Measurements from ENCODE around the gene CMA1. TPM values are rescaled to one million over a fixed set of nuclear protein-coding genes. Genes with fewer than 3 reads are reported as not detected.
"Not testable (repeated sequence)": the region's sequence is repeated elsewhere in the genome, so short reads cannot be mapped to it uniquely, and the experiment has no call there.

The CMA1 gene
- total and polyA plus RNA-seq, 4 donors: 0.81 TPM; not detected in 3

DNA sequence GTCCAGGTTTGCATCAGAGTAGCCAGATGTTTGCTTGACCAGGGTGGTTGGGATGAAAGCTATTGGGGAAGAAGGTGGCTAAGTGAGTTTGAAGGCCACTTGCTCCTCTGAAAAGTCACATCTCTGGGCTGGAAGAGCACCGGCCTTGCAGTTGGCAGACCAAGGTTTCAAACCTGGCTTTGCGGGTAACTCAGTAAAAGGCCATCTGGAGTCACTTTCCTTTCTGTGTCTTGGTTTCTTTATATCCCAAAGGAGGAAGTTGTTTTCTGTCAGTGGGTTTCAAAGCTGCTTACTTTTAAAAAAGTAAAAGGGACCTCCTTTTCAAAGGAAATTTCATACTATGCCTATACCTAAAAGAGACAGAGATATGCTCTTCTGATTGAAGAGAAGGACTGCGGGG is 26.2 kb upstream of the CMA1 start:
- TF ChIP-seq SP1 (IDR thresholded peaks at IDR 0.05) (no peak), RXRA (IDR thresholded peaks at IDR 0.05) (no peak), TAF1 (conservative IDR thresholded peaks at IDR 0.05) (no peak), NR2F2 (IDR thresholded peaks at IDR 0.05) (no peak), YY1 (IDR thresholded peaks at IDR 0.05) (no peak), GABPA (IDR thresholded peaks at IDR 0.05 in 1 of 2, conservative IDR thresholded peaks at IDR 0.05 in 1 of 2) (no peak), RAD21 (IDR thresholded peaks at IDR 0.05) (no peak), HNF4A (conservative IDR thresholded peaks at IDR 0.05) (no peak), HNF4G (IDR thresholded peaks at IDR 0.05) (no peak)
- TF ChIP-seq, protein P1, sequence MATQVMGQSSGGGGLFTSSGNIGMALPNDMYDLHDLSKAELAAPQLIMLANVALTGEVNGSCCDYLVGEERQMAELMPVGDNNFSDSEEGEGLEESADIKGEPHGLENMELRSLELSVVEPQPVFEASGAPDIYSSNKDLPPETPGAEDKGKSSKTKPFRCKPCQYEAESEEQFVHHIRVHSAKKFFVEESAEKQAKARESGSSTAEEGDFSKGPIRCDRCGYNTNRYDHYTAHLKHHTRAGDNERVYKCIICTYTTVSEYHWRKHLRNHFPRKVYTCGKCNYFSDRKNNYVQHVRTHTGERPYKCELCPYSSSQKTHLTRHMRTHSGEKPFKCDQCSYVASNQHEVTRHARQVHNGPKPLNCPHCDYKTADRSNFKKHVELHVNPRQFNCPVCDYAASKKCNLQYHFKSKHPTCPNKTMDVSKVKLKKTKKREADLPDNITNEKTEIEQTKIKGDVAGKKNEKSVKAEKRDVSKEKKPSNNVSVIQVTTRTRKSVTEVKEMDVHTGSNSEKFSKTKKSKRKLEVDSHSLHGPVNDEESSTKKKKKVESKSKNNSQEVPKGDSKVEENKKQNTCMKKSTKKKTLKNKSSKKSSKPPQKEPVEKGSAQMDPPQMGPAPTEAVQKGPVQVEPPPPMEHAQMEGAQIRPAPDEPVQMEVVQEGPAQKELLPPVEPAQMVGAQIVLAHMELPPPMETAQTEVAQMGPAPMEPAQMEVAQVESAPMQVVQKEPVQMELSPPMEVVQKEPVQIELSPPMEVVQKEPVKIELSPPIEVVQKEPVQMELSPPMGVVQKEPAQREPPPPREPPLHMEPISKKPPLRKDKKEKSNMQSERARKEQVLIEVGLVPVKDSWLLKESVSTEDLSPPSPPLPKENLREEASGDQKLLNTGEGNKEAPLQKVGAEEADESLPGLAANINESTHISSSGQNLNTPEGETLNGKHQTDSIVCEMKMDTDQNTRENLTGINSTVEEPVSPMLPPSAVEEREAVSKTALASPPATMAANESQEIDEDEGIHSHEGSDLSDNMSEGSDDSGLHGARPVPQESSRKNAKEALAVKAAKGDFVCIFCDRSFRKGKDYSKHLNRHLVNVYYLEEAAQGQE (IDR thresholded peaks at IDR 0.05): no peak
- TF ChIP-seq, protein P2, sequence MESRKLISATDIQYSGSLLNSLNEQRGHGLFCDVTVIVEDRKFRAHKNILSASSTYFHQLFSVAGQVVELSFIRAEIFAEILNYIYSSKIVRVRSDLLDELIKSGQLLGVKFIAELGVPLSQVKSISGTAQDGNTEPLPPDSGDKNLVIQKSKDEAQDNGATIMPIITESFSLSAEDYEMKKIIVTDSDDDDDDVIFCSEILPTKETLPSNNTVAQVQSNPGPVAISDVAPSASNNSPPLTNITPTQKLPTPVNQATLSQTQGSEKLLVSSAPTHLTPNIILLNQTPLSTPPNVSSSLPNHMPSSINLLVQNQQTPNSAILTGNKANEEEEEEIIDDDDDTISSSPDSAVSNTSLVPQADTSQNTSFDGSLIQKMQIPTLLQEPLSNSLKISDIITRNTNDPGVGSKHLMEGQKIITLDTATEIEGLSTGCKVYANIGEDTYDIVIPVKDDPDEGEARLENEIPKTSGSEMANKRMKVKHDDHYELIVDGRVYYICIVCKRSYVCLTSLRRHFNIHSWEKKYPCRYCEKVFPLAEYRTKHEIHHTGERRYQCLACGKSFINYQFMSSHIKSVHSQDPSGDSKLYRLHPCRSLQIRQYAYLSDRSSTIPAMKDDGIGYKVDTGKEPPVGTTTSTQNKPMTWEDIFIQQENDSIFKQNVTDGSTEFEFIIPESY (IDR thresholded peaks at IDR 0.05): no peak
- DNase-seq (ENCODE audit: low spot score): no peak
- Histone ChIP-seq H3K9ac (ENCODE audit: low read depth in 1 of 2, low read length in 2 of 2) (no peak overlapping the region), H3K9me3 (ENCODE audit: control insufficient read depth in 4 of 4, low read length in 3 of 4) (no peaks in the 10 kb centered on the region), H3K36me3 (ENCODE audit: control insufficient read depth in 4 of 4, insufficient read depth in 3 of 4, low read depth in 1 of 4, low read length in 3 of 4) (no peaks in the 10 kb centered on the region), H3K4me1 (ENCODE audit: control insufficient read depth in 4 of 4, insufficient read depth in 4 of 4, low read length in 3 of 4) (no peaks in the 10 kb centered on the region), H3K27ac (ENCODE audit: low read depth in 1 of 2, low read length in 2 of 2) (no peak overlapping the region), H3K27me3 (ENCODE audit: control insufficient read depth in 4 of 4, insufficient read depth in 4 of 4, low read length in 3 of 4) (no peaks in the 10 kb centered on the region), H3K4me3 (ENCODE audit: low read depth in 1 of 3, low read length in 3 of 3) (no peak overlapping the region)
- 77% methylated on average over 3 of the region's 3 CpGs for WGBS

GRCh38 chr14:24525877-24526620 is 18.0 kb upstream of the CMA1 start:
- not testable (repeated sequence) for H3K9me3 ChIP-seq (ENCODE audit: control insufficient read depth in 4 of 4, low read length in 3 of 4); H3K9ac ChIP-seq (ENCODE audit: low read depth in 1 of 2, low read length in 2 of 2); DNase-seq (ENCODE audit: low spot score); H3K36me3 ChIP-seq (ENCODE audit: control insufficient read depth in 4 of 4, insufficient read depth in 3 of 4, low read depth in 1 of 4, low read length in 3 of 4); H3K4me3 ChIP-seq (ENCODE audit: low read depth in 1 of 3, low read length in 3 of 3); H3K27ac ChIP-seq (ENCODE audit: low read depth in 1 of 2, low read length in 2 of 2); H3K27me3 ChIP-seq (ENCODE audit: control insufficient read depth in 4 of 4, insufficient read depth in 4 of 4, low read length in 3 of 4); H3K4me1 ChIP-seq (ENCODE audit: control insufficient read depth in 4 of 4, insufficient read depth in 4 of 4, low read length in 3 of 4)
- WGBS: 71% methylated on average over 15 of the region's 15 CpGs

DNA sequence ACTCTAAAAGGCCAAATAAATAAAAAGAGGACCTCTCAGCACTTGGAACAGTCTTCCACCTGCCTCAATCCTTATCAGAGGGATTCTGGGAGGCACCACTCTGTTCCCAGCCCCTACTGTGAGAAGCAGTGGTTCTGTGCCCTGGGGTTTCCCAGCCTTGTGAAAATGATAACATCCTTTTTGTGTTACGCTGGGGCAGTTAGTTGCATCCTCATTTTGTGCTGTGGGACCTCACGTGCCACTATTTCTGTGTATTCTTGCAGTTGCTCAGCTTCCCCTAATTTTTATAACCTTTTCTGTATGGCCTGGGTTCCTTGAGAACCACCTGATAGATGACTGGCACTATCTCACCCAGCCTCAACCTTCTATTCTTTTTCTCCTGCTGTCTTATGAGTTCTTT is 10.8 kb upstream of the CMA1 start:
- H3K4me1 ChIP-seq (ENCODE audit: control insufficient read depth in 4 of 4, insufficient read depth in 4 of 4, low read length in 3 of 4): no peaks in the 10 kb centered on the region
- no peaks in the 10 kb centered on the region for H3K27me3 ChIP-seq (ENCODE audit: control insufficient read depth in 4 of 4, insufficient read depth in 4 of 4, low read length in 3 of 4)
- no peaks in the 10 kb centered on the region for H3K36me3 ChIP-seq (ENCODE audit: control insufficient read depth in 4 of 4, insufficient read depth in 3 of 4, low read depth in 1 of 4, low read length in 3 of 4)
- H3K9ac ChIP-seq (ENCODE audit: low read depth in 1 of 2, low read length in 2 of 2): no peak overlapping the region
- DNase-seq (ENCODE audit: low spot score): no peak
- 69% methylated on average over 2 of the region's 2 CpGs for WGBS
- no peak overlapping the region for H3K27ac ChIP-seq (ENCODE audit: low read depth in 1 of 2, low read length in 2 of 2)
- peaks cover 0 to 3% (median 0%) of the 10 kb centered on the region in 4 donors for H3K9me3 ChIP-seq (ENCODE audit: control insufficient read depth in 4 of 4, low read length in 3 of 4)
- no peak overlapping the region for H3K4me3 ChIP-seq (ENCODE audit: low read depth in 1 of 3, low read length in 3 of 3)
- TF ChIP-seq JUND (IDR thresholded peaks at IDR 0.05) (no peak), SP1 (IDR thresholded peaks at IDR 0.05) (no peak), FOXA1 (IDR thresholded peaks at IDR 0.05) (no peak), TAF1 (conservative IDR thresholded peaks at IDR 0.05) (no peak), GABPA (IDR thresholded peaks at IDR 0.05 in 1 of 2, conservative IDR thresholded peaks at IDR 0.05 in 1 of 2) (no peak), NR2F2 (IDR thresholded peaks at IDR 0.05) (no peak), HNF4A (conservative IDR thresholded peaks at IDR 0.05) (no peak), HNF4G (IDR thresholded peaks at IDR 0.05) (no peak), RAD21 (IDR thresholded peaks at IDR 0.05) (no peak), EGR1 (IDR thresholded peaks at IDR 0.05; ENCODE audit: low read depth in 2 of 2) (no peak), RXRA (IDR thresholded peaks at IDR 0.05) (no peak)
- TF ChIP-seq, protein P1 (IDR thresholded peaks at IDR 0.05): no peak
- TF ChIP-seq, protein P3, sequence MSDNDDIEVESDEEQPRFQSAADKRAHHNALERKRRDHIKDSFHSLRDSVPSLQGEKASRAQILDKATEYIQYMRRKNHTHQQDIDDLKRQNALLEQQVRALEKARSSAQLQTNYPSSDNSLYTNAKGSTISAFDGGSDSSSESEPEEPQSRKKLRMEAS (IDR thresholded peaks at IDR 0.05): no peak

All from liver (tissue), 9 donors.